ENCODE data around the gene KLF12. TPM values are rescaled to one million over a fixed set of nuclear protein-coding genes. Genes with fewer than 3 reads are reported as not detected.

Gene KLF12
- total RNA-seq, 1 donor from 2014 or later, result 25.3 TPM

GRCh38 chr13:74132152-74132775 is 1.9 kb downstream of the KLF12 start:
- peak overlapping the region; percentile 100 for H3K4me3 Mint-ChIP-seq (ENCODE audit: unreplicated experiment)
- H3K79me2 ChIP-seq (ENCODE audit: insufficient read depth, low read length), result peaks cover 62% of the 10 kb centered on the region
- no peaks in the 10 kb centered on the region for H3K36me3 ChIP-seq (ENCODE audit: insufficient read depth, low read length)
- H2AFZ ChIP-seq (ENCODE audit: low read depth, low read length), result peak overlapping the region; percentile 12
- peak overlapping the region; percentile 89 for H3K27ac ChIP-seq (ENCODE audit: low read depth, low read length)
- peaks cover 19% of the 10 kb centered on the region for H4K20me1 ChIP-seq (ENCODE audit: insufficient read depth, low read length)
- peak overlapping the region; percentile 98 for H3K9ac ChIP-seq (ENCODE audit: low read length)
- H3K4me2 ChIP-seq (ENCODE audit: low read length), result peak overlapping the region; percentile 98
- peaks cover 1% of the 10 kb centered on the region for H3K36me3 Mint-ChIP-seq (ENCODE audit: low read depth, unreplicated experiment)
- H3K27me3 Mint-ChIP-seq (ENCODE audit: low read depth, unreplicated experiment), result no peaks in the 10 kb centered on the region
- H3K9me3 Mint-ChIP-seq (ENCODE audit: unreplicated experiment), result no peaks in the 10 kb centered on the region
- H3K9me3 ChIP-seq (ENCODE audit: insufficient read depth, low read depth, low read length), result no peaks in the 10 kb centered on the region
- FAIRE-seq, result no peak
- H3K27ac Mint-ChIP-seq (ENCODE audit: unreplicated experiment), result no peak overlapping the region
- peak; percentile 24 for DNase-seq (ENCODE audit: low read depth)
- H3K4me1 Mint-ChIP-seq (ENCODE audit: low read depth, unreplicated experiment), result peaks cover 36% of the 10 kb centered on the region
- H3K27me3 ChIP-seq (ENCODE audit: insufficient read depth, low read length), result no peaks in the 10 kb centered on the region
- H3K4me3 ChIP-seq (ENCODE audit: insufficient read depth, low read depth, low read length), result peak overlapping the region; percentile 85
- peaks cover 33% of the 10 kb centered on the region for H3K4me1 ChIP-seq (ENCODE audit: insufficient read depth, low read length)
- no peak for TF ChIP-seq EZH2 (IDR thresholded peaks at IDR 0.05; ENCODE audit: insufficient read depth, low read length)
- TF ChIP-seq CTCF (IDR thresholded peaks at IDR 0.05; ENCODE audit: insufficient read depth, low read depth, low read length), result no peak

GRCh38 chr13:74131227-74131626 is 3.0 kb downstream of the KLF12 start:
- Histone ChIP-seq H3K4me1 (ENCODE audit: insufficient read depth, low read length) (peaks cover 29% of the 10 kb centered on the region), H3K36me3 (ENCODE audit: insufficient read depth, low read length) (no peaks in the 10 kb centered on the region), H3K4me2 (ENCODE audit: low read length) (peak overlapping the region; percentile 98), H2AFZ (ENCODE audit: low read depth, low read length) (no peak overlapping the region), H4K20me1 (ENCODE audit: insufficient read depth, low read length) (peaks cover 19% of the 10 kb centered on the region), H3K27me3 (ENCODE audit: insufficient read depth, low read length) (no peaks in the 10 kb centered on the region), H3K4me3 (ENCODE audit: insufficient read depth, low read depth, low read length) (no peak overlapping the region), H3K79me2 (ENCODE audit: insufficient read depth, low read length) (peaks cover 72% of the 10 kb centered on the region), H3K9ac (ENCODE audit: low read length) (no peak overlapping the region), H3K9me3 (ENCODE audit: insufficient read depth, low read depth, low read length) (no peaks in the 10 kb centered on the region), H3K27ac (ENCODE audit: low read depth, low read length) (no peak overlapping the region)
- Mint-ChIP-seq H3K4me3 (ENCODE audit: unreplicated experiment) (peak overlapping the region; percentile 54), H3K27me3 (ENCODE audit: low read depth, unreplicated experiment) (no peaks in the 10 kb centered on the region), H3K27ac (ENCODE audit: unreplicated experiment) (no peak overlapping the region), H3K36me3 (ENCODE audit: low read depth, unreplicated experiment) (peaks cover 1% of the 10 kb centered on the region), H3K4me1 (ENCODE audit: low read depth, unreplicated experiment) (peaks cover 43% of the 10 kb centered on the region), H3K9me3 (ENCODE audit: unreplicated experiment) (no peaks in the 10 kb centered on the region)
- TF ChIP-seq CTCF (IDR thresholded peaks at IDR 0.05; ENCODE audit: insufficient read depth, low read depth, low read length) (no peak), EZH2 (IDR thresholded peaks at IDR 0.05; ENCODE audit: insufficient read depth, low read length) (no peak)
- no peak for FAIRE-seq
- DNase-seq (ENCODE audit: low read depth), result no peak

GRCh38 chr13:74129500-74130191 is 4.6 kb downstream of the KLF12 start:
- DNase-seq (ENCODE audit: low read depth), result no peak
- FAIRE-seq, result peak; percentile 65
- Mint-ChIP-seq H3K4me1 (ENCODE audit: low read depth, unreplicated experiment) (peaks cover 46% of the 10 kb centered on the region), H3K27ac (ENCODE audit: unreplicated experiment) (no peak overlapping the region), H3K36me3 (ENCODE audit: low read depth, unreplicated experiment) (peaks cover 1% of the 10 kb centered on the region), H3K27me3 (ENCODE audit: low read depth, unreplicated experiment) (no peaks in the 10 kb centered on the region), H3K4me3 (ENCODE audit: unreplicated experiment) (peak overlapping the region; percentile 6), H3K9me3 (ENCODE audit: unreplicated experiment) (no peaks in the 10 kb centered on the region)
- TF ChIP-seq EZH2 (IDR thresholded peaks at IDR 0.05; ENCODE audit: insufficient read depth, low read length) (no peak), CTCF (IDR thresholded peaks at IDR 0.05; ENCODE audit: insufficient read depth, low read depth, low read length) (no peak)
- Histone ChIP-seq H3K9ac (ENCODE audit: low read length) (no peak overlapping the region), H3K36me3 (ENCODE audit: insufficient read depth, low read length) (no peaks in the 10 kb centered on the region), H3K4me1 (ENCODE audit: insufficient read depth, low read length) (peaks cover 26% of the 10 kb centered on the region), H2AFZ (ENCODE audit: low read depth, low read length) (no peak overlapping the region), H3K4me2 (ENCODE audit: low read length) (peak overlapping the region; percentile 77), H4K20me1 (ENCODE audit: insufficient read depth, low read length) (peaks cover 19% of the 10 kb centered on the region), H3K79me2 (ENCODE audit: insufficient read depth, low read length) (peaks cover 88% of the 10 kb centered on the region), H3K4me3 (ENCODE audit: insufficient read depth, low read depth, low read length) (no peak overlapping the region), H3K9me3 (ENCODE audit: insufficient read depth, low read depth, low read length) (no peaks in the 10 kb centered on the region), H3K27ac (ENCODE audit: low read depth, low read length) (no peak overlapping the region), H3K27me3 (ENCODE audit: insufficient read depth, low read length) (no peaks in the 10 kb centered on the region)
